Neural crest cell (in vitro differentiated cells): ENCODE results near the gene GSTP1. TPM values are rescaled to one million over a fixed set of nuclear protein-coding genes. Genes with fewer than 3 reads are reported as not detected.
A peak's percentile ranks its signal among the peaks of the same experiment; 100 is the strongest.

Experiments
- DNase-seq: peaks from one replicate; pipeline ENCODE4 v3.0.0; 2021; ENCODE audit warnings: low read depth, mixed read lengths, low spot score
- H3K27ac Mint-ChIP-seq: one replicate; pipeline ENCODE4 v1.8.0; 2021; ENCODE audit warnings: mild to moderate bottlenecking, mixed read lengths; ENCODE audit not compliant: unreplicated experiment
- H3K27me3 Mint-ChIP-seq: 2 replicates; pipeline ENCODE4 v1.8.0; 2021; ENCODE audit warnings: low read depth, mild to moderate bottlenecking, mixed read lengths
- H3K36me3 Mint-ChIP-seq: 2 replicates; pipeline ENCODE4 v1.8.0; 2021; ENCODE audit warnings: low read depth, mild to moderate bottlenecking, mixed read lengths
- H3K4me1 Mint-ChIP-seq: 2 replicates; pipeline ENCODE4 v1.8.0; 2021; ENCODE audit warnings: mixed read lengths
- H3K4me3 Mint-ChIP-seq: one replicate; pipeline ENCODE4 v1.8.0; 2021; ENCODE audit warnings: mild to moderate bottlenecking, mixed read lengths
- H3K9me3 Mint-ChIP-seq: 2 replicates; pipeline ENCODE4 v1.8.0; 2021; ENCODE audit warnings: mixed read lengths
- total RNA-seq: library from RNA; stranded (reverse); gene quantifications from 2 replicates; pipeline ENCODE4 v1.2.1, GENCODE V29; 2021
- TF ChIP-seq, protein P1 (sequence below): fragments of 200-600 bp; sonication (generic); conservative IDR thresholded peaks from 2 replicates; pipeline ENCODE4 v1.5.0; 2021; ENCODE audit warnings: antibody characterized with exemption, mild to moderate bottlenecking

Gene GSTP1
- total RNA-seq, 1 donor from 2014 or later = 780 TPM

DNA sequence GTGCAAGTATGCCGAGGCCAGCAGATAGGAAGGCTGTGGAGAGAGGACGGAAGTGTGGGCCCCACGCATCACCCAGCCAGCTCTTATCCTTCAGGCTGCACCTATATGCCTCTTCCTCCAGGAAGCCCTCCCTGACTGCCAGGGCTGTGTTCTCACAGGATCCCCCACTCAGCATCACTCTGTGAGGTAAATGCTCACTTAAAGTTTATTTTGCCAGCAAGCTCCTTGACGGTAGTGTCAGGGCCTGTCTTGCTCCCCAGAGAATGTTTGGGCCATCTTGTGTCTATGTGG lies 51.6 kb downstream of the GSTP1 start:
- no peak for DNase-seq
- H3K27ac Mint-ChIP-seq = no peak overlapping the region
- H3K27me3 Mint-ChIP-seq = no peaks in the 10 kb centered on the region
- H3K36me3 Mint-ChIP-seq = no peaks in the 10 kb centered on the region
- H3K9me3 Mint-ChIP-seq = no peaks in the 10 kb centered on the region
- peaks cover 16% of the 10 kb centered on the region for H3K4me1 Mint-ChIP-seq
- H3K4me3 Mint-ChIP-seq = peak overlapping the region; percentile 34
- TF ChIP-seq, protein P1, sequence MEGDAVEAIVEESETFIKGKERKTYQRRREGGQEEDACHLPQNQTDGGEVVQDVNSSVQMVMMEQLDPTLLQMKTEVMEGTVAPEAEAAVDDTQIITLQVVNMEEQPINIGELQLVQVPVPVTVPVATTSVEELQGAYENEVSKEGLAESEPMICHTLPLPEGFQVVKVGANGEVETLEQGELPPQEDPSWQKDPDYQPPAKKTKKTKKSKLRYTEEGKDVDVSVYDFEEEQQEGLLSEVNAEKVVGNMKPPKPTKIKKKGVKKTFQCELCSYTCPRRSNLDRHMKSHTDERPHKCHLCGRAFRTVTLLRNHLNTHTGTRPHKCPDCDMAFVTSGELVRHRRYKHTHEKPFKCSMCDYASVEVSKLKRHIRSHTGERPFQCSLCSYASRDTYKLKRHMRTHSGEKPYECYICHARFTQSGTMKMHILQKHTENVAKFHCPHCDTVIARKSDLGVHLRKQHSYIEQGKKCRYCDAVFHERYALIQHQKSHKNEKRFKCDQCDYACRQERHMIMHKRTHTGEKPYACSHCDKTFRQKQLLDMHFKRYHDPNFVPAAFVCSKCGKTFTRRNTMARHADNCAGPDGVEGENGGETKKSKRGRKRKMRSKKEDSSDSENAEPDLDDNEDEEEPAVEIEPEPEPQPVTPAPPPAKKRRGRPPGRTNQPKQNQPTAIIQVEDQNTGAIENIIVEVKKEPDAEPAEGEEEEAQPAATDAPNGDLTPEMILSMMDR = no peak

Other genes with a start within 250 kb of the GSTP1 start
- gene POLD4, start 230.3 kb upstream of the GSTP1 start, total RNA-seq = 3.7 and 7.1 TPM in 2 replicates
- gene CLCF1, start 210.2 kb upstream of the GSTP1 start, total RNA-seq = 0.41 and 0.68 TPM in 2 replicates
- gene RAD9A, start 191.8 kb upstream of the GSTP1 start, total RNA-seq = 46.1 and 49.4 TPM in 2 replicates
- gene PPP1CA, start 182.0 kb upstream of the GSTP1 start, total RNA-seq = 222 and 223 TPM in 2 replicates
- gene TBC1D10C, start 179.7 kb upstream of the GSTP1 start, total RNA-seq = 0.66 and 1.8 TPM in 2 replicates
- 0.07 and 0.12 TPM in 2 replicates for gene CARNS1, start 168.1 kb upstream of the GSTP1 start, total RNA-seq
- 48.4 and 55.0 TPM in 2 replicates for gene RPS6KB2, start 155.3 kb upstream of the GSTP1 start, total RNA-seq
- gene PTPRCAP, start 146.1 kb upstream of the GSTP1 start, total RNA-seq = 0.84 and 1.6 TPM in 2 replicates
- gene CORO1B, start 140.3 kb upstream of the GSTP1 start, total RNA-seq = 79.0 and 89.5 TPM in 2 replicates
- not detected in 2 replicates for gene GPR152, start 131.1 kb upstream of the GSTP1 start, total RNA-seq
- gene CABP4, start 128.5 kb upstream of the GSTP1 start, total RNA-seq = not detected in 2 replicates
- gene TMEM134, start 114.6 kb upstream of the GSTP1 start, total RNA-seq = 37.3 and 40.8 TPM in 2 replicates
- gene AIP, start 100.8 kb upstream of the GSTP1 start, total RNA-seq = 48.7 and 50.1 TPM in 2 replicates
- gene PITPNM1, start 78.4 kb upstream of the GSTP1 start, total RNA-seq = 81.5 and 109 TPM in 2 replicates
- gene CDK2AP2, start 75.7 kb upstream of the GSTP1 start, total RNA-seq = 32.0 and 32.8 TPM in 2 replicates
- not detected in 2 replicates for gene CABP2, start 60.4 kb upstream of the GSTP1 start, total RNA-seq
- gene NDUFV1, start 23.1 kb downstream of the GSTP1 start, total RNA-seq = 182 and 191 TPM in 2 replicates
- gene NUDT8, start 46.1 kb downstream of the GSTP1 start, total RNA-seq = 11.0 and 13.9 TPM in 2 replicates
- gene TBX10, start 56.0 kb downstream of the GSTP1 start, total RNA-seq = not detected in 2 replicates
- not detected in 2 replicates for gene ACY3, start 66.9 kb downstream of the GSTP1 start, total RNA-seq
- not detected in 2 replicates for gene ALDH3B2, start 90.8 kb downstream of the GSTP1 start, total RNA-seq